HG02981 (cell line): Measurements from ENCODE around the gene KCNG2.

Experiments
- ATAC-seq: cut with Tn5 transposase; IDR thresholded peaks from one replicate; pipeline ENCODE4 v1.9.1; 2021; ENCODE audit warnings: mild to moderate bottlenecking, moderate library complexity; ENCODE audit not compliant: unreplicated experiment

Gene KCNG2

DNA sequence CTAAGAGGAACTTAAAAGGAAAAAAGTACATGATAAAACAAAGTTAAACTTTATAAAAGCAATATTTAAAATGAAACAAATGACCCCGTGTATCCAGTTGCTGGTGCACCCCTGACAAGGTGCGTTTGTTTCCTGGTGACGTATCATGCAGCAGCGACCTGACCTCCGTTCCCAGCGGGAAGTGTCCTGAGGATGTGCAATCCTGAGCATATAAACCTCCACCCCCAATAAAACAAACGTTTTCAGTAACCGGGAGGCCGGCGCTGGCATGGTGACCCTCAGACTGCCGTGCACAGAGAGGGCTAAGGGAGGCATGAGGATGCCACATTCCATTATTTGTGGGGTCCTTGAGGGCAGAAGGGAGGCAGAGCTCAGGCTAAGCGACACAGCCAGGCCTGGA lies 138.9 kb downstream of the KCNG2 start:
- no peak for ATAC-seq

DNA sequence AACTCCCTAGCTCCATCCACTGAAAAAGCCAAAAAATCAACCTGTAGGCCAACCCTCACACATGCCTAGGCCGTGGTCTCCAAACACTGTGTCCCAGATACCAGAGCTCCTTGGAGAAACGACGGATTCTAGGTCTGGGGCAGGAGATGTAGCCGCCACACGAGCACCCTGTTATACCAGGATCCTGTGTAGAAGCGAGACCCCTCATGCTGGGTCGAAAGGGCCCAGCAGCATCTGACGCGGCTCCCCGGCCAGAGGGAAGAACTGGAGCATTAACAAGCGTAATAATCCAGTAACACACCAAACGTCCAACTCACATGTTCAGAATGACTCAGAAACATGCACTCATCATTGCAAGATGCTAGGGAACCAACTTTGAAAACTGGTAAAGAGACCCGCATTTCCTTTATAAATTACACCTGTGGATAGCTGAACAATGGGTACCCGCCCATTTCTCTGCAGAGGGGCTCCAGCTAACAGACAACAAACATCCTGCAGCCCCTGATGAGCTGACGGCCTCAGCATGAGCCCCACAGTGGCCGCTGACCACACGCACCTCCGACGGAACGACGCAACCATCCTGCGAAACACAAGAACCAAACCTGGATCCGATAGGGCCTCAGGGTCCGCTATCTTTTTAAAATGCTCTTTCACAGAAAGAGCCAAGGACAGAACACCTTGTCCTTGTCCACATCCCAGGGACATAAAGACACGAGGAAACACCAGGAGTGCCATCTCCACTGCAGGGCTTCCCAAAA lies 139.5 kb downstream of the KCNG2 start:
- ATAC-seq: no peak

DNA sequence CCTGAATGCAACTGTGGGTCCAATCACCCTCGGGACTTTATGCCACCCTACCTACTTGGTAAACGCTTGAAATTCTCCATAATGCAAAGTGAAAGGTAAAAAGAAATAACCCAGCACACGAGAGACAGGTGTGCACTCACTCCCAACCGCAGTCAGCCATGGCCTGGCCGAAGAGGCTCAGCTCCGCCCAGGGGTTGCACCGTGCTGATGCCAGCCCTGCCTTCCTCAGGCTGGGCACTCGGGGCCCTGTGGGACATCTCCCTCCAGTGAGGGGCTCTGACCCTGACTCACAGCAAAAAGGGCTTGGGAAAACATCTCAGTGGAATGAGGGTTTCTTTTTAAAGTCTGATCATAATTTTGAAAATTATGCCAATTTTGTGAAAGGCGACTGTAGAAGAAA lies 140.5 kb downstream of the KCNG2 start:
- no peak for ATAC-seq

DNA sequence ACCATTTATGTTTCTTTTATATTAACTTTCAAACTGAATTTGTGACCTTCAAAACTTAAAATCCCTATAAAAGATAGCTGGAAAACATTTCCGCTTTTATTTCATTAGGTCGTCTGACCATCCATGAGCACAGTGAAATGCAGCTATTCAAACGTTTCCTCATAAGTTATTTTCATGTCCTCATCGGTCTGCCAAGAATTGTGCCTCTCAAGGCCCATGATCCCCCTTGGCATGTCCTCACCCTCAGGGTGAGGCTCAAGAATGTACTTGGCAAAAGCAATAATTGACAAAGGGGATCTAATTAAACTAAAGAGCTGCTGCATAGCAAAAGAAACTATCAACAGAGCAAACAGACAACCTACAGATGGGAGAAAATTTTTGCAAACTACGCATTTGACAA lies 141.4 kb downstream of the KCNG2 start:
- ATAC-seq: no peak

DNA sequence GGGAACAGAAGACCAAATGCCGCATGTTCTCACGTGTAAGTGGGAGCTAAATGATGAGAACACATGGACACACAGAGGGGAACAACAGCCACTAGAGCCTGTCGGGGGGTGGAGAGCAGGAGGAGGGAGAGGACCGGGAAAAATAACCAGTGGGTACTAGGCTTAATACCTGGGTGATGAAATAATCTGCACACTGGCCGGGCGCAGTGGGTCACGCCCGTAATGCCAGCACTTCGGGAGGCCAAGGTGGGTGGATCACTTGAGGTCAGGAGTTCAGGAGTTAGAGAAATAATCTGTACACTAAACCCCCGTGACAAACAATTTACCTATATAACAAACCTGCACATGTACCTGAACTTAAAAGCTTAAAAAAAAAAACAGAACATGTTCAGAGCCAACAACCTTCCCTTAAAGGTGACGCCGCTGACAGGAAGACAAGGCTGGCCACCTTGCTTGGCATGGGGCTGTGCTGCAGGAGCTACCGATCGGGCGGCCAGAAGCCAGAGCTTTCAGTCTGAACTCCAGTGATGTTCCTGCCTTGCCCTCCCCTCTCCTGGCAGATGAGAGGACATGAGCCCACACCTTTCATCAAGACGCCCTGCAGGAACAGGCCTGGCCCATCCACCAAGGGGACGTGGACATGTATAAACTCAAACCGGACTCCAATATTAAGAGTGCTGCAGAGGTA lies 142.5 kb downstream of the KCNG2 start:
- ATAC-seq: no peak

DNA sequence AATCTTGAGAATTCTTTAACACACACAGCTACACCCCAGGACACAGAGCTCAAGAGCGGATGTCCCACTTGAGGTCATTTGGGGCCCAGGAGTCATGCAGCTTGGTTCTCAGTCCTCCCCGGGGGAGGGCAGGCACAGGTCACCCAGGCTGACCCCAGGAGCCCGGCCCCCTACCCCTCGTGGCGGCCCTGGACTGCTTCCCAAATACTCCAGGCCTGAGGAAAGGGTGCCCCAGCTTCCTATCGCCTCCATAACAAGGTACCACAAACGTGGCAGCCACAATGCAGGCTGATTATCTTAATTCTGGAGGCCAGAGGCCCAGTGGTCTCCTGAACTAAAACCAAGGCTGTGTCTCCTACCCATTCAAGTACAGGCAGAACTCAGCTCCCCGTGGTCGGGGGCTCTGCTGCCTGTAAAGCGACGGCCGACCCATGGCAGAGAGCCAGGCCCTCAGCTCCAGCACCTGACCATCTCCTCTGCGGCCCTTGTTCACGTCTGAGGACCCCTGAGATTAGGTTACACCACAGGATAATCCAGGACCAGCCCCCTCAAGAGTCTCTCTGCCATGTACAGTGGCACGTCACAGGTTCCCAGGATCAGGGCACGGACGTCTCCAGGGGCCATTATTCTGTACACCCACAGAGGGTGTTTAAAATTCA lies 143.2 kb downstream of the KCNG2 start:
- ATAC-seq: no peak

DNA sequence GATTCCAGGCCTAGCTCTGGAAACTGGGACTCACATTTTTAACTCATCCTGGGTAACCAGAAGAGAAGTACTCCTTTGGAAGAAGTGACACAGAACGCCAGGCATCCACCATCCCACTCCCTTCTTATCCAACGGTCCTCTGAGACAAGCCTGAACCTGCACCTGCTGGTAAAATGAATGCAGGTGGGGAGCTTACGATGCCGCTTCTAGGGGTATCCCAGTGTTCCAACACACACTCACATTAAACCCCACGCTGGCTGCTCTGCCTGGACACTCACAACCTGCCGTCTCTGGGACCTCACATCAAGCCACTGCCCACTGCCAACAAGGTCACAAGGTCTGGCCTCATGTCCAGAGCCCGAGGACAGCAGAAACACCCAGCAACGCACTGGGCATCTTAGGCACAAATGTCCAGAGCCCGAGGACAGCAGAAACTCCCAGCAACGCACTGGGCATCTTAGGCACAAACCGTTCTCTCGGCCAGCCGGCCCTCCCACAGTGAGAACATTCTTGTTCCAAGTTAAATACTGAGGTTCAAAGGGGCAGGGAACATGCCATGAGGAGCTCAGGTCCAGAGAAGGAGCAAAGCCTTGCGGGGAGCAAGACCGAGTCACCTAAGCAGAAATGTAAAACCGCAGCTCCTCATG lies 143.9 kb downstream of the KCNG2 start:
- no peak for ATAC-seq

DNA sequence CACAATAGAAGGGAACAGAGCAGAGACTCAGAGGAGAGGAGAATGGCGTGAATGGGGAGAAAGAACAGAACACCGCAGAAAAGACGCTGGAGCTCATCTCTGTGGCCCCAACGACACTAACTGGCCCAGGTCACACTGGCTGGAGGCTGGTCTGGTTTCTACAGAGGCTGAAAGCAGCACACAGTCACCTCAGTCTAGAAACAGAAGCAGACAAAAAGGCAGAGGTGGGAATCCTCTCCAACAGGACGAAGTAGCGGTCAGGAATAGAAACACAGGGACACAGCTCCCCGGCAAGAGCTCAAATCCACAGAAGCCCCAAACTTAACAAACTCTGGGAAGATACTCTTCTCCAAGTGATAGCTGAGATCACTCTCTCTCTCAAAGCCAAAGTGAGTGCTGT lies 144.5 kb downstream of the KCNG2 start:
- ATAC-seq: no peak

DNA sequence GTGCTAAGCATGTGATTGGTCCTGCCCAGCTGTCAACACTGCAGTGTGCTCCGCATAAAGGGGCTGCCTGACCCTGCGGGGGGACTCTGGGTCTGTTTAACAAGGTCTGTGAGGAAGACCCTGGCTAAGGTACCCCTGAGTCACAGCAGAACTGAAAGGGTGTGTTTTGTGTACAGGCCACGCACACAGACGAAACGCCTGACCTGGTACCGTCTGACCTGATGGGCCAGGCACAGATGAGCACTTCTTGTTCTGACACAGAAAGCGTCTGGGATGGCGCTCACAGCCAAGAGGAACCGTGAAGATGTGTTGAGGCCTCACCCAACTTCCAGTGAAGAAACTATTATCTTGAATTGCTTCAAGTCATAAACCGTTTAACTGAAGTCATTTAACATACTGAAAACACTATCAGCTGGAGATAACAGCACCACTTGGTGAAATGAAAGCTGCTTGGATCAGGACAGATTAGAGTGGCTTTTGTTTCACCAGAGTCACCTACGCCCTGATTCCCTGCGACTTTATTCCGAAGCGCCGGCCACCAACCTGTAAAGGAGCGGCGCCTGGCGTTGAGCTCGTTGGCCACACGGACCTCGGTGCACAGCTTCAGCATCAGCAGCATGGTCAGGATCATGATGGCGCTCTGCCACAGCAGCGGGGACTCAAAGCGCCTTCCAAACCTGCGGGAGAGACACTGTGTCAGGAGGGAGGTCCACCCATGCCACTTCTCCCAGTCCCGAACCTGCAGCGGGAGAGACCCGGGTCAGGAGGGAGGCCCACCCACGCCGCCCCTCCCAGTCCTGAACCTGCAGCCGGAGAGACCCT lies 145.3 kb downstream of the KCNG2 start:
- no peak for ATAC-seq

DNA sequence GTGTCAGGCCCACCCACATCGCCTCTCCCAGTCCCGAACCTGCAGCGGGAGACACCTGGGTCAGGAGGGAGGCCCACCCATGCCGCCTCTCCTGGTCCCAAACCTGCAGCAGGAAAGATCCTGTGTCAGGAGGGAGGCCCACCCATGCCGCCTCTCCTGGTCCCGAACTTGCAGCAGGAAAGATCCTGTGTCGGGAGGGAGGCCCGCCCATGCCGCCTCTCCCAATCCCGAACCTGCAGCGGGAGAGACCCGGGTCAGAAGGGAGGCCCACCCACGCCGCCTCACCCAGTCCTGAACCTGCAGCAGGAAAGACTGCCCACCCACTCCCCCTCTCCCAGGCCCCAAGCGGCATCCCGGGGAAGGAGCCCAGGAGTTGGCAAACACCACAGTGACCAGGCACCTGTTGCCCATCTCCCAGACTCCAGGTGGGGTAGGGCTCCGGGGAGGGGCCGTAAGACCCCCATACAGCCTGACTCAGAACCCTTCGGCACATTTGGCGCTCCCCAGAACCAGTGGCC lies 145.9 kb downstream of the KCNG2 start:
- ATAC-seq: no peak

DNA sequence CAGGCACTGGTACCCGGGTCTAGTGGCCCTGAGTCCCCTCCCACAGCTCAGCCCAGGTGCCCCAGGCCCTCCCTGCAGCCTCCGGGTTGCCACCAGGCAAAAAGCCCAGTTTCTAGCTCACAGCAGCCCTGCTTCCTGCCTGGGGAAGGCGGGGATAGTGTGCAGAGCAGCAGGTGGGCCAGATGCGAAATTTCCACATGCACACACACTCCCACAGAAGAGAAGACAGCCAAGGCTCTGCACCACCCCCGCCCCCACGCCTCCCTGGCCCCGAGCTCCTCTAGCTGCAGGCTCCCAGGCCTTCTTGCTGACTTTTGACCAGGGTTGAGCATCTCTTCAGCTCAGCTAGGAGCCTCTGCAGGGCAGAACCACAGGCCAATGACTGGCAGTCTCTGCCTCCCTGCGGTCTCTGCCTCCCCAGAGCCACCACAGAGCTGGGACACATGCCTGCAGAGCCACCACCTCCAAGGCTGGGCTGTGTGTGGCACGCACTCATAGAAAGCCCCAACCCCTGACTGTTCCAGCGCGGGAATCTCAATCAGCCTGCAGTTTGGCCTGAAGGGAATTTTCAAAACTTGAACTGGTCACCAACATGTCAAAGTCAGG lies 146.5 kb downstream of the KCNG2 start:
- ATAC-seq: no peak

DNA sequence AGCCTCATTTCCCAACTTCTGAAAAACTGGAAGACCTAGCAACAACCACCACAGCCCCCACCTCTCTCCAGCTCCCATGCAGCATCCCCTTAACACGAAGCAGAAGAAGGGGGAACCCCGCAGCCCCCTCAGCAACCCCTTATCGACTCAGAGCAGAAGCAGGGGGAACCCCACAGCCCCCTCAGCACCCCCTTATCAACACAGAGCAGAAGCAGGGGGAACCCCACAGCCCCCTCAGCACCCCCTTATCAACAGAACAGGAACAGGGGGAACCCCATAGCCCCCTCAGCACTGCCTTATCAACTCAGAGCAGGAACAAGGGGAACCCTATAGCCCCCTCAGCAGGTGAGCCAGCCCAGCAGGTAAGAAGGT lies 147.0 kb downstream of the KCNG2 start:
- ATAC-seq: no peak

DNA sequence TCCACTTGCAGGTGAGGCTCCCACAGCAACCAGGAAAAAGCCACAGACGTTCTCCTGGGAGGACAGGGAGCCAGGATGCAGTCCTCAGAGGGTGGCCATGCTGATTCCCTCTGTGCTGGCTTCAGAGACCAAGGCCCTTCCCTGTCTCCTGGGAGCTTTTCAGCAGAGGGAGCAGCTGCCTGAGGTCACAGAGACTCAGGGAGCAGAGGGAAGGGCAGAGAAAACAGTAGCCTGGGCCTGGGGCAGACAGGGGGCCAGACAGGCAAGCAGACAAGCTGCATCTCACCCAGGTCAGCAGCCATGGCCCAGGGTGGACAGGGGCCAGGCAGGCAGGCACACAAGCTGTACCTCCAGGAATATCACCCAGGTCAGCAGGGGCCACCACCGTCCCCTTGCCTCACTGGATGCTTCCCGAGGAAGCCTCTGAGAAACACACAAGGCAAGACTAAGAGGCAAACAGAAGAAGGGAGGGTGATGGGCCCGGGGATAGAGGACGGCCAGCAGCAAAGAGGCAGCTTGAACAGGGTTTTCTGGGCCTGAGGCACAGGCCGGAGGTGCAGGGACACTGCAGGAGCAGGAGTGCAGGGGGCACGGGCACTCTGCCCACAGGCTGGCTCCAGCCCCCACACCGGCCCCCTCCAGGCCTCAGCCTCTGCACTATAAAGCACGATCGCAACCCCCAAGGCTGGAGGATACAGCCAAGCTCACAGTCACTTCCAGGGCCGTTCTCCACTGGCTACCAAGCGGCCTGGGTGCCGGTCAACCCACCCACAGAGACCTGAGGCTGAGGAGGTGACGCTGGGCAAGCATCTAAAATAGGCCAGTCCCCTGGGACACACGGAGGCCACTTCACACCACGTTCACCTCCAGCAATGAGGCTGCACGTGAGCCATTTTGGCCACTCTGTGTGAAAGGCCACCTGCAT lies 147.6 kb downstream of the KCNG2 start:
- ATAC-seq: no peak

DNA sequence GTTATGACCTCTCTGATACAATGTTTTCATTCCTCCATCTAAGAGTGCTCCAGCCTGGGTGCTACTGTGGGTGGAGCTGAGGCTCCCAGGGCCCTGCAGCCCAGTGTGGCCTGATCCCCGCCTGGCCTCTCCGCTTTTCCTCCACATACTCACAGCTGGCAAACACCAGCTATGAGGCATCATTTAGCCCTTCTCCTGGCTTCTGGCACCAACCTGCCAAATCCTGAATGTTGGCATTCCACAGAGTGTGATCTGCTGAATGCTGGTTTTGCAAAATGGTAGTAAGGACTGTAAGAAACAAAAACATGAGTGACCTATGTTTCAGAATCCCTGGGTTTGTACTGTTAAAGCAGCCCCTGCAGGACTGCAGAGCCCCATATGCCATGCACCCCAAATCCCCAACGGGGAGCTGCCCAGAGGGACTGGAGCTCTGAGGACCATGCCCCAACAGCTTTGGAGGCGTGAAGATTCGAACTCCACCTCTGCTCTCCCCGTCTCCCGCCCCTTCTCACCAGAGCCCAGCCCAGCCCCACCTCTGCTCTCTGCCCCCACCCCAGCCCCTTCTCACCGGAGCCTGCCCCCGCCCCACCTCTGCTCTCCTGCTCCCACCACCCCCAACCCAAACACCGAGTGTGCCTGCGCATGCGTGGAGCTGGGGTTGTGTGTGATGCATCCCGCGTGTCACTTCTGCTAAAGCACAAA lies 149.5 kb downstream of the KCNG2 start:
- ATAC-seq: no peak

DNA sequence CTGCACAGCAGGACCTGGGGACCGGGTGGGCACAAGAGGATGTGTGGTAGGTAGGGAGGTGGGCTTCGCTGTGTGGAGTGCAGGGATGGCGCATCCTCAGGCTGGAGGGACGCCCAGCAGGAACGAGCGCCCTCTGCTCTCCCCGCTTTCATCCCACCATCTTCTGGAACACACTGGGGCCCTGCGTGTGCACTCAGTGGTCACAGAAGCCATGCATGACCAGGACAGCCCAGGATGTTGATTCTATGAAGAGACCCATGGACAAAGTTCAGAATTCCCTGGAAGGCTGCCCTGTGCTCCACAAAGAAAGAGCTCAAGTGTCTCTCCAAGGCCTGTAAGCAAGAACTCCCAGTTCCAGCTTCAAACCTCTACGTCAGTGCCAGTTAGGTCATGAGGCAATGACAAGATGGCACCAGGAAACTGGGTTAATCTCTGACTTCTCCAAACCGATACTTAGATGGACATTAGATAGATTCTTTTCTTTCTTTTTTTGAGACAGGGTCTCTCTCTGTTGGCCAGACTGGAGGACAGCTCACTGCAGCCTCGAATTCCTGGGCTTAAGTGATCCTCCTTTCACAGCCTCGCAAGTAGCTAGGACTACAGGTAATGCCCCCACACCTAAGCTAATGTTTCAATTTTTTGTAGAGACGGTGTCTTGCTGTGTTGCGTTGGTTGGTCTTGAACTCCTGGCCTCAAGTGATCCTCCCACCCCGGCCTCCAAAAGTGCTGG lies 150.3 kb downstream of the KCNG2 start:
- no peak for ATAC-seq

DNA sequence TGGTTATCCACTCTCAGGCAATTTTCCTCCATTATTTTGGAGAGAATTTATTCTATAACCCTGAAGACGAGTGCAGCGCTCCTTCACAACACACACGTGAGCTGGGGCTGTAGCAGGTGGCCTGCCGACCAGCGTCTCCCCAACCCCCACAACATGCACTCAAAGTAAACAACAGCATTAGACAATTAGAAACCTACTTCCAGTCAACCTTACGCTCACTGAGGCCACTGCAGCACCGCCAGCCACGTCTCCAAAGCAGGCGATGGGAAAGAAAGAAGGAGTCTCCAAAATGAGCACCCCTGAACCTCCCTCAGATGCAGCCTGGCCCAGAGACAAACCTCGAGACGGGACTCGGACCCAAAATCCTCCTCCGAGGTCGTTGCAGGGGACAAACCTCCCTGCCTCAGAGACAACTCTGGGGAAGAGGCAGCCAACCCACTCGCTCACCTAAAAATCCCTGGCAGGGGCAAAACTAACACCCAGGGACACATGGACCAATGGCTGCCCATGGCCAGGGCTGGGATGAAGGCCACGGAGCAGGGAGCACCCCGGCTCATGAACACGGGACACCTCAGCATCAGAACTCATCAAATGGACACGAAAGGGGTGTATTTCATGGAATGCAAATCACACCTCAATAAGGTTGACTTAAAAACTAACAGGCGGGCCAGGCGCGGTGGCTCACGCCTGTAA lies 151.1 kb downstream of the KCNG2 start:
- ATAC-seq: no peak
